C4-2B (cell line): ENCODE results near the gene ARHGAP26.

Experiments
- CTCF ChIP-seq: fragments of 450-650 bp; conservative IDR thresholded peaks from 2 replicates; pipeline ENCODE4 v1.5.1; 2017; ENCODE audit warnings: mild to moderate bottlenecking
- ZFX ChIP-seq: fragments of 450-650 bp; IDR thresholded peaks from 2 replicates; pipeline ENCODE4 v1.6.1; 2017

DNA sequence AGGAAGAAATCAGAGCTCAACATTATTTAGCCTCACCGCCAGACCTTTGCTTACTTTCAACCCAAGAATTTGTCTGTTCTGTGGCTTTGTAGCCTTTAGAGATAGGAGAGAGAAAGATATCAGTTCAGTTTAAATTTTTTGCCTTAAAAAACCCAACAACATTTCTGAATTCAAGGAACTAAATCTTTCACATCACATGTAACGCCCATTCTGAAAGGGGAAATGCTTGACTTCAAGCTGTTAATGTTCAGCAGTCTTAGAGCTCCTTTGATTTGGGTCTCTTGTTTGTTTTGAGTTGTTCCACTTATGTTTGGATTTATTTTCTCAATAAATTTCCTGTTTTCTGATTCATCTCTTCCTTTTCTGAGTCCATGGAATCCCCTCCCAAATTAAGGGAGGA, 294.5 kb downstream of the ARHGAP26 start:
- TF ChIP-seq CTCF, result no peak
- TF ChIP-seq ZFX, result no peak
